GOT3 (cell line): Measurements from ENCODE around the gene SLC4A9.
A peak's percentile ranks its signal among the peaks of the same experiment; 100 is the strongest.

Experiments used
- DNase-seq: peaks from one replicate; lab custom pipeline; 2025; ENCODE audit warnings: mixed read lengths; lab: John Stamatoyannopoulos, UW

SLC4A9 gene, protein sequence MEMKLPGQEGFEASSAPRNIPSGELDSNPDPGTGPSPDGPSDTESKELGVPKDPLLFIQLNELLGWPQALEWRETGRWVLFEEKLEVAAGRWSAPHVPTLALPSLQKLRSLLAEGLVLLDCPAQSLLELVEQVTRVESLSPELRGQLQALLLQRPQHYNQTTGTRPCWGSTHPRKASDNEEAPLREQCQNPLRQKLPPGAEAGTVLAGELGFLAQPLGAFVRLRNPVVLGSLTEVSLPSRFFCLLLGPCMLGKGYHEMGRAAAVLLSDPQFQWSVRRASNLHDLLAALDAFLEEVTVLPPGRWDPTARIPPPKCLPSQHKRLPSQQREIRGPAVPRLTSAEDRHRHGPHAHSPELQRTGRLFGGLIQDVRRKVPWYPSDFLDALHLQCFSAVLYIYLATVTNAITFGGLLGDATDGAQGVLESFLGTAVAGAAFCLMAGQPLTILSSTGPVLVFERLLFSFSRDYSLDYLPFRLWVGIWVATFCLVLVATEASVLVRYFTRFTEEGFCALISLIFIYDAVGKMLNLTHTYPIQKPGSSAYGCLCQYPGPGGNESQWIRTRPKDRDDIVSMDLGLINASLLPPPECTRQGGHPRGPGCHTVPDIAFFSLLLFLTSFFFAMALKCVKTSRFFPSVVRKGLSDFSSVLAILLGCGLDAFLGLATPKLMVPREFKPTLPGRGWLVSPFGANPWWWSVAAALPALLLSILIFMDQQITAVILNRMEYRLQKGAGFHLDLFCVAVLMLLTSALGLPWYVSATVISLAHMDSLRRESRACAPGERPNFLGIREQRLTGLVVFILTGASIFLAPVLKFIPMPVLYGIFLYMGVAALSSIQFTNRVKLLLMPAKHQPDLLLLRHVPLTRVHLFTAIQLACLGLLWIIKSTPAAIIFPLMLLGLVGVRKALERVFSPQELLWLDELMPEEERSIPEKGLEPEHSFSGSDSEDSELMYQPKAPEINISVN

GRCh38 chr5:140360101-140360500 is at the start of gene SLC4A9:
SLC4A9 (plus strand) TSS chr5:140360194; CDS start chr5:140360237, 43 bp downstream.
- no peak for DNase-seq

GRCh38 chr5:140310434-140310833 is 49.6 kb upstream of the SLC4A9 start:
- no peak for DNase-seq

DNA sequence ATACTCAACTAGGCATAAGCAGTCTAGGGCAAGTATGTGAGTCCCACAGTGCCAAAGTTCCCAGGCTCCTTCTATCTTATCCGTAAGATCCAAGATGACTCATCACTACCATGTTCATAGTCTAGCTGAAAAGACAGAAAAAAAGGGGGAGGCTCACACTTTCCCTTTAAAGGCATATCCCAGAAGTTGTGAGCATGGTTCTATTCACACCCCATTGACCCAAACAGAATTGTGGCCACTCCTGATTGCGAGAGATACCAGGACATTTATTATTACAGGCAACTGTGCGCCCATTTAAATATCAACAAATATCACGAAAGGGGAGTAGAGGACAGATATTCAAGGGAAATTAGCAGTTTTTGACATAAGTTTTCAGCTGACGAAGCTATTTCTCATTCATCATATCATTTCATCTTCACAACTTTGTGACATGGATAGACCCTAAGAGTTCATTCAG is 49.0 kb upstream of the SLC4A9 start:
- DNase-seq, result no peak

- DNase-seq, result no peak
These were observed 47.8 kb upstream of the SLC4A9 start for GRCh38 chr5:140312067-140312790.

GRCh38 chr5:140312791-140313189 is 47.2 kb upstream of the SLC4A9 start:
- DNase-seq, result no peak

GRCh38 chr5:140317859-140318258 is 42.1 kb upstream of the SLC4A9 start:
- no peak for DNase-seq

DNA sequence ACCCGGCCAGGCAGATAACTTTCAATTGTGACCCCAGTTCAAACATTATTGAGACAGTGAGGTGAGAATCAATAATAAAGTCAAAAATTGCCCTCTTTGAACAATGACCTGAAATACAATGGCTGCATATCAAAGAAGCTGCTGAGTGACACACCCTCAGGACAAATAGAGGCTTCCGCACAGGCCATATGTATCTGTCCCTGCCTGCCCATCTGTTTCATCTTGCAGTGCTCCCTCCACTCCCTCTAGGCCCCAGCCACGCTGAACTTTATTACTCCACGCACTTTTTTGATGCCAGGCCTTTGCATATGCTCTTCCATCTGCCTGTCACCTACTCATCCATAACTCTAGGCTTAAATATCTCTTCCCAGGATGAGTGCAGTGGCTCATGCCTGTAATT is 41.2 kb upstream of the SLC4A9 start:
- DNase-seq, result no peak

DNA sequence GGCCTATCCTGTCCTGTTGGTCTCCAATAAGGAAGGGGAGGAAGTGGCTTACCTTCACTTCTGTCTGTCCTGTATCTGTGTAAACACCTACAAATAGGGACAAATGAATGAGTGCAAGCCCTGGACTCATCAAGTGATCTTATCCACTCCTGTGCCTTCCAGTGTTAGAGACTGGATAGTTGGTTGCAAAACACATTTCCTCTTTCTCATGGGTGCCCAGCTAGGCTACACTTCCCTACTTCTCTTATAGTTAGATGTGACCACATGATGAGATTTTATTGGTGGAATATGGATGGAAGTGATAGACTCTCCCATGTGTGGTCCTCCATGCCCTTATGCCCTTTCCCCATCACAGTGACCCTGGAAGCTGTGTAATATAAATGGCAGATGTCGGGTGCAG is 40.2 kb upstream of the SLC4A9 start:
- DNase-seq, result no peak

GRCh38 chr5:140321796-140322195 is 38.2 kb upstream of the SLC4A9 start:
- no peak for DNase-seq

- peak; percentile 56 for DNase-seq
These were observed 37.0 kb upstream of the SLC4A9 start for GRCh38 chr5:140322751-140323731.

DNA sequence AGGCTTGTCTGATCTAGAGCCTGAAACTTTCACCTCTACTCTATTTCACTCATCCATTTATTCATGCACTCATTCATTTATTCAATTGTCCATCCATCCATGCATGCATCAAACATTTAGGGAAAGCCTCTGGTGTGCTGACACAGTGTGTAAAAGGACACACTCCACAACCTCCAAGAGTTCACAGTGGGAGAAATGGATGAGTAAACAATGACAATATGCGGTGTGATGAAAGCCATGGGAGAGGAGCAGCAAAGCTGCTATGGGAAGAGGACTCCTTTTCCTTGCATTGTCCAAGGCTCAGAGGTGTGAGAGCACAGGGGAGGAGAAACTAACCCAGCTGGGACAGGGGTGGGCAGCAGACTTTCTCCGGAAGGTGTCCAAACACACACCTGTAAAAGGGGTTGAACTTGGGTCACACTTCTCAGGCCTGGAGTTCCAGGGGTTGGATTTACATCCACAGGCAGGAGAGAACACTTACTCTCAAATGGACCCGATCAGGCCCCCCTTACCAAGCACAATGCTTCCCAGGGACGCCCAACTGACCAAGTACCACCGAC is 35.9 kb upstream of the SLC4A9 start:
- DNase-seq, result no peak

DNA sequence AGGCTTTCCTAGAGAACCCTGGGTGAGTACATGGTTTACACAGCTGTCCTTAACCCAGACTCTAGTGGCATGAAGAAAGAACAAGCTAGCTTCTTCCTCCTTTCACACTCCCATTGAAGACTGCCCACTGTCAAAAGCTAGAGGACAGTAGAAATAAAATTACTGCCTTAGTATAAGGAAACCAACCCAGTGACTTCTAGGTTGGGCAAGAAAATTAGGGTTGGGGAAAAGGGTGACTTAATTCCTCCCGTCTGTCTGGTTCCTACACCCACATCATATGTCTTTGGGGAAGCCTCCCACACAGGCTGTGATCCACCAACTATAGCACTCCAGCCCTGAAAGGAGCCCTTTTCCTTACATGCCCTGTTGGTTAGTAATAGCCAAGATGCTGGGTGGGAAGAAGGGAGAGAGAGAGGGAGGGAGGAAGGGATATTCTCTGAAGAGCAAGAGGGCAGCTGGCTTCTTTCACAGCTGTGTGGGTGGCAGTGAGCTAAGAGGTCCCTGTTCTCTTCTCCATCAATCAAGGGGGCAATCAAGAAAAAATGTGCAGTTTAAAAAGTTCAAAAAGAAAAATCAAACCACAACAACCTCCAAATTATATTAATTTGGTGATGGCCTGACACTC is 35.3 kb upstream of the SLC4A9 start:
- DNase-seq, result no peak

DNA sequence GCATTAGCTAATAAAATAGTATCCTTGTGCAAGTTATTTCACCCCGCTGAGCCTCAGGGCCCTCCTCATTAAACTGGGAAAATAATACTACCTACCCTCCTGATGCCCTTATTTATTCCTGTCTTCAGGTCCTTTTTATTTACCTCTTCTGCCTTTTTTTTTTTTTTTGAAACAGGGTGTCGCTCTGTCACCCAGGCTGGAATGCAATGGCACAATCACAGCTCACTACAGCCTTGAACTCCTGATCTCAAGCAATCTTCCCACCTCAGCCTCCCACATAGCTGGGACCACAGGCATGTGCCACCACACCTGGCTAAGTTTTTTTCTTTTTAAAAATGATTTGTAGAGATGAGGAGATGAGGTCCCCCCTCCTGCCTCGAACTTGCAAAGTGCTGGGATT is 34.5 kb upstream of the SLC4A9 start:
- DNase-seq, result no peak

- no peak for DNase-seq
These were observed 32.4 kb upstream of the SLC4A9 start for GRCh38 chr5:140327589-140327988.

DNA sequence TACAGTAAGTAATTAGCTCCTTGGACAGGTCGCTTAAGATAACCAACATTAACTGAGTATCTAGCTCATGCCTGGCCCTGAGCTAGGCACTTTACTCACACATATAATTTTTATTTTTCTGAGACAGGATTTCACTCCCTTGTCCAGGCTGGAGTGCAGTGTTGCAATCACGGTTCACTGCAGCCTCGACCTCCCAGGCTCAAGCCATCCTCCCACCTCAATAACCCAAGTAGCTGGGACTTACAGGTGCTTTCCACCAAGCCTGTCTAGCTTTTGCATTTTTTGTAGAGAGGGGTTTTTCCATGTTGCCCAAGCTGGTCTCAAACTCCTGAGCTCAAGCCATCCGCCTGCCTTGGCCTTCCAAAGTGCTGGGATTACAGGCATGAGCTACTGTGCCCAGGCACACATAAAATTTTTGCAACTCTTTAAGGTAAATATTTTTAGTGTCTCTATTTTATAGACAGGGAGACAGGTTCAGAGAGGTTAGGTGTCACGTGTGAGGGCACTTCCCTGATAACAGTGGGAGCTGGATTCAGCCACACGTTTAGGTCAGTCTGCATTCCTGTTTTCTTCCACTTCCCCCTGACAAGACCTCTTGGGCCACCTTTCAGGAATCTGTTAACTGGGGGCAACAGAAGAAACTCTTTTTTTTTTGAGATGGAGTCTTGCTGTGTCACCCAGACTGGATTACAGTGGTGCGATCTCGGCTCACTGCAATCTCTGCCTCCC is 31.8 kb upstream of the SLC4A9 start:
- no peak for DNase-seq

GRCh38 chr5:140329739-140330481 is 30.1 kb upstream of the SLC4A9 start:
- DNase-seq, result no peak

- DNase-seq, result no peak
These were observed 28.4 kb upstream of the SLC4A9 start for GRCh38 chr5:140331638-140332037.

DNA sequence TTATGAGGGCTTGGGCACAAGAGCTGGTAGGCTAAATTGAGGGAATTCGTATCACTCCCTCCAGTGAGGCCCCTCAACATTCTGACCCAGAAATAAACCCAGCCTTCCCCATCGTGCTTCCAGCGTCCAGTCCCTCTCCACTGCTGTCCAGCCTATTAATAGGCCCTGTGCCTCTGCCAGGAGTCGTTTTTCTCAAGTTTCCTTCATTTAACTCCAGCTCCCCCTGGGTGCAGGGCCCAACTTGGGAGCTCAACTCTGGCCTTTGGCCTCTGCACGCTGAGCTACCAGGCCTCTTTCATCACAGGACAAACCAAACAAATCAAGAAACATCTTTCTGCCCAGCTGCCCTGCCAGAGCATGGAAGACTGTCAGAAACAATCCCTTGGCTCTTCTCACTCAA is 23.6 kb upstream of the SLC4A9 start:
- no peak for DNase-seq

GRCh38 chr5:140337880-140338279 is 22.1 kb upstream of the SLC4A9 start:
- DNase-seq, result no peak
